Smooth muscle cell (in vitro differentiated cells): ENCODE results near the gene CNR1. TPM values are rescaled to one million over a fixed set of nuclear protein-coding genes. Genes with fewer than 3 reads are reported as not detected.

Experiments used
- DNase-seq: peaks from one replicate; lab custom pipeline; 2025; ENCODE audit not compliant: unreplicated experiment; lab: John Stamatoyannopoulos, UW
- H2AFZ ChIP-seq: fragments of 200-600 bp; sonication (generic); 2 replicates; pipeline ENCODE4 v1.6.0; 2016; ENCODE audit warnings: antibody characterized with exemption, low read depth, mild to moderate bottlenecking
- H3F3A ChIP-seq: fragments of 200-600 bp; sonication (generic); 2 replicates; pipeline ENCODE4 v1.6.0; 2017; ENCODE audit warnings: antibody characterized with exemption, low read depth
- H3K27ac ChIP-seq: fragments of 200-600 bp; sonication (generic); 2 replicates; pipeline ENCODE4 v1.5.1; 2016; ENCODE audit warnings: low read depth, mild to moderate bottlenecking
- H3K27me3 ChIP-seq: fragments of 200-600 bp; sonication (generic); 2 replicates; pipeline ENCODE4 v1.6.1; 2016; ENCODE audit warnings: low read depth, mild to moderate bottlenecking
- H3K36me3 ChIP-seq: fragments of 200-600 bp; sonication (generic); 2 replicates; pipeline ENCODE4 v1.5.1; 2016; ENCODE audit warnings: low read depth
- H3K4me1 ChIP-seq: fragments of 200-600 bp; sonication (generic); 2 replicates; pipeline ENCODE4 v1.5.1; 2016; ENCODE audit warnings: low read depth
- H3K4me2 ChIP-seq: fragments of 200-600 bp; sonication (generic); 2 replicates; pipeline ENCODE4 v1.6.0; 2016; ENCODE audit warnings: mild to moderate bottlenecking
- H3K4me3 ChIP-seq: fragments of 200-600 bp; sonication (generic); 2 replicates; pipeline ENCODE4 v1.5.1; 2016; ENCODE audit warnings: mild to moderate bottlenecking
- H3K79me2 ChIP-seq: fragments of 200-600 bp; sonication (generic); 2 replicates; pipeline ENCODE4 v1.6.0; 2016; ENCODE audit warnings: low read depth, mild to moderate bottlenecking
- H3K9ac ChIP-seq: fragments of 200-600 bp; sonication (generic); 2 replicates; pipeline ENCODE4 v1.6.0; 2016; ENCODE audit warnings: low read depth
- H3K9me3 ChIP-seq: fragments of 200-600 bp; sonication (generic); replicated peaks from 2 replicates; pipeline ENCODE4 v1.5.1; 2016; ENCODE audit warnings: low read depth
- H4K20me1 ChIP-seq: fragments of 200-600 bp; sonication (generic); 2 replicates; pipeline ENCODE4 v1.6.0; 2016; ENCODE audit warnings: low read depth
- WGBS: methylation state at CpG from one replicate; pipeline ENCODE4 v1.1.7; 2016; ENCODE audit warnings: low lambda C conversion rate; 5-methylcytosine and 5-hydroxymethylcytosine counted together
- polyA plus RNA-seq: library from polyadenylated mRNA; unstranded; fragments of >200 nt; fragmentation: Nextera tagmentation; extraction: Ambion mirVana; gene quantifications from 2 replicates; pipeline ENCODE4 v1.2.1, GENCODE V29; 2016
- total RNA-seq: library from RNA; depleted of rRNA; stranded (reverse); fragments of >200 nt; gene quantifications from 2 replicates; pipeline ENCODE4 v1.2.3, GENCODE V29; 2014
- TF ChIP-seq, protein P1 (sequence below): fragments of 200-600 bp; sonication (generic); IDR thresholded peaks from 2 replicates; pipeline ENCODE4 v1.5.1; 2017; ENCODE audit warnings: borderline replicate concordance, mild to moderate bottlenecking, antibody characterized with exemption; ENCODE audit not compliant: insufficient read depth, poor library complexity, severe bottlenecking

CNR1 gene
- total and polyA plus RNA-seq, 2 experiments from 2014 or later: not detected

DNA sequence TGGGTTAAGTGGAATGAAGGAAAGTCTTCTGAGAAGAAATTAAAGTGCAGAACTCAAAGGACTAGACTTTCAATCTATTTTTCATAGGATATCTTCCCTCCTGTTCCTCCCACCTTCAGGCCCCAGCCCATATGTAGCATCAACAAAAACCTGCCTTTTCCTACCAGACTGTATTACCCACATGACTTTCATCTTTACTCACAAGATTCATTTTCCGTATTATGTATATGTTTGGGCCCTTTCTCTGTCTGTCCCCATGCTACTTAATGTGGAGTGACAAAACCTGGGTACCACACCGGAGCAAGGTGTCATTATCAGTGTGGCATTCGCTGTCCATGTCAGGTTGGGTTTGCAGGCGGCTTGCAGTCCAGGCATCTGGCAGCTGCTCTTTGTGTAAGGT, 18.8 kb upstream of the CNR1 start:
- H2AFZ ChIP-seq: no peak overlapping the region
- no peaks in the 10 kb centered on the region for H3K9me3 ChIP-seq
- H3K36me3 ChIP-seq: no peaks in the 10 kb centered on the region
- H3K4me2 ChIP-seq: no peak overlapping the region
- no peak for DNase-seq
- H3K9ac ChIP-seq: no peak overlapping the region
- H3K4me3 ChIP-seq: no peak overlapping the region
- no peaks in the 10 kb centered on the region for H3K79me2 ChIP-seq
- H3K27me3 ChIP-seq: no peaks in the 10 kb centered on the region
- TF ChIP-seq, protein P1, sequence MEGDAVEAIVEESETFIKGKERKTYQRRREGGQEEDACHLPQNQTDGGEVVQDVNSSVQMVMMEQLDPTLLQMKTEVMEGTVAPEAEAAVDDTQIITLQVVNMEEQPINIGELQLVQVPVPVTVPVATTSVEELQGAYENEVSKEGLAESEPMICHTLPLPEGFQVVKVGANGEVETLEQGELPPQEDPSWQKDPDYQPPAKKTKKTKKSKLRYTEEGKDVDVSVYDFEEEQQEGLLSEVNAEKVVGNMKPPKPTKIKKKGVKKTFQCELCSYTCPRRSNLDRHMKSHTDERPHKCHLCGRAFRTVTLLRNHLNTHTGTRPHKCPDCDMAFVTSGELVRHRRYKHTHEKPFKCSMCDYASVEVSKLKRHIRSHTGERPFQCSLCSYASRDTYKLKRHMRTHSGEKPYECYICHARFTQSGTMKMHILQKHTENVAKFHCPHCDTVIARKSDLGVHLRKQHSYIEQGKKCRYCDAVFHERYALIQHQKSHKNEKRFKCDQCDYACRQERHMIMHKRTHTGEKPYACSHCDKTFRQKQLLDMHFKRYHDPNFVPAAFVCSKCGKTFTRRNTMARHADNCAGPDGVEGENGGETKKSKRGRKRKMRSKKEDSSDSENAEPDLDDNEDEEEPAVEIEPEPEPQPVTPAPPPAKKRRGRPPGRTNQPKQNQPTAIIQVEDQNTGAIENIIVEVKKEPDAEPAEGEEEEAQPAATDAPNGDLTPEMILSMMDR: no peak
- 88% methylated on average over 4 of the region's 4 CpGs for WGBS
- H3F3A ChIP-seq: no peaks in the 10 kb centered on the region
- no peak overlapping the region for H3K27ac ChIP-seq
- no peaks in the 10 kb centered on the region for H3K4me1 ChIP-seq
- no peaks in the 10 kb centered on the region for H4K20me1 ChIP-seq

DNA sequence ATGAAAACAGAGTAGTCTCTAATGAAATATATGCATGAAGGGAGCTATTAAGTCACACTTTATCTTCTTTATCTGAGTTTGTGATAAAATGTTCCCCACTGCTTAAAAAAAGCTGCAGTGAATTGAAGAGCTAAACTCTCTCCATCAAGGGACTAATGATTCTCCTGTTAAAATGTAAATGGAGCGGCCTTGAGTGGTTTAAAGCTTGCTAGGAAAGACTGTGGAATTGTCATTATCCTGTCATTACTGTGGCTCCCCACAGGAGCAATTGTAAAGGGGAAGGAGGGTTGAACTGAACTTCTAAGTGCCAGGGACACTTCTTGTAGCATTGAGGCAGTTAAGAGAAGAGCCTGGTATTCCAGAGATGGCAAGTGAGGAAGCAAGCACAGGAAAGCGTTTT, 17.3 kb upstream of the CNR1 start:
- Histone ChIP-seq H3F3A (no peaks in the 10 kb centered on the region), H3K36me3 (no peaks in the 10 kb centered on the region), H3K79me2 (no peaks in the 10 kb centered on the region), H3K4me2 (no peak overlapping the region), H3K4me3 (no peak overlapping the region), H3K9ac (no peak overlapping the region), H4K20me1 (no peaks in the 10 kb centered on the region), H2AFZ (no peak overlapping the region), H3K4me1 (no peaks in the 10 kb centered on the region), H3K9me3 (no peaks in the 10 kb centered on the region), H3K27me3 (no peaks in the 10 kb centered on the region), H3K27ac (no peak overlapping the region)
- TF ChIP-seq, protein P1: no peak
- no peak for DNase-seq
- 40% methylated on average over 2 of the region's 2 CpGs for WGBS

DNA sequence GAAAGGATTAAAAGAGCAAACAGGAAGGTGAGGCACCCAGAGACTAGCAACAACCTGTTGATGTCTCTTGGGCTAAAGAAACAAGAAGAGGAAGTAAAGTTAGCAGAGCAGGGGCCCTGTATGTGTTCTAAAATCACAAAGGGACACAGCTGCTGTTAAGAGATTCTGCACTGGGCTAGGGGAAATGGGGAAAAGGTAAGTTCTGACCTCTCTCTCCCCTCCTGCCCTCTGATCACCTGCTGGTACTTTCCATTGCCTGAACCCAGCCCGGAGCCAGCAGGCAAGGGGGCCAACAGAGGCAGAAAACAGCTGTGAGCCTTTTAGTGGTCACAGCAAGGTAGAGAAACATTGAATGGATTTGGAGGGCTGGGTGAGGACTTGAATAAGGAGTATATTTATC, 13.5 kb upstream of the CNR1 start:
- no peaks in the 10 kb centered on the region for H3K4me1 ChIP-seq
- no peaks in the 10 kb centered on the region for H3K9me3 ChIP-seq
- 41% methylated on average over 1 of the region's 1 CpG for WGBS
- no peaks in the 10 kb centered on the region for H4K20me1 ChIP-seq
- no peaks in the 10 kb centered on the region for H3F3A ChIP-seq
- no peak overlapping the region for H3K27ac ChIP-seq
- no peaks in the 10 kb centered on the region for H3K79me2 ChIP-seq
- TF ChIP-seq, protein P1: no peak
- no peak overlapping the region for H3K4me2 ChIP-seq
- no peaks in the 10 kb centered on the region for H3K36me3 ChIP-seq
- H3K4me3 ChIP-seq: no peak overlapping the region
- no peak overlapping the region for H3K9ac ChIP-seq
- DNase-seq: no peak
- H2AFZ ChIP-seq: no peak overlapping the region
- no peaks in the 10 kb centered on the region for H3K27me3 ChIP-seq

DNA sequence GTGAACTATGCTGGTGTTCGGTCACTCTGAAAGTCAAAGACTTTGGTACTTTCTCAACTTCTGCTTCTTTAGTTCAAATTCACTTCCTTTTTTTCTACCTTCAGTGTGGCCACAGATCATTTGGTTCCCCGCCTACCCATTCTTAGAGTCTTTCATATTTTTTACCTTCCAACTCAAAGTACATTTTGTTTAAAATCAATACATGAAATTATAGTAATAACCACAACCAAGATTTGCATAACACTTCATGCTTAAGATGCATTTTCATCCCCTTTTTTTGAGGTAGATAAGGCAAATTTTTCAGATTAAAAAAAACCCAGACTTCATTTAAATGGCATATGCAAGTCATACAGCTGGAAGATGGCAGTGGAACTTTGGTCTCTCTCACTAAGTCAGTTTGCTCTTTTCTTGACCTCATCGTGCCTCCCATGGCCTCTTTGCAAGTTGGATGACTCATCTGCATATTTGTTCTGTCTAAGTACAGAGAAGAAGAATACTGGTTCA, 11.9 kb upstream of the CNR1 start:
- Histone ChIP-seq H3K27me3 (no peaks in the 10 kb centered on the region), H3K4me3 (no peak overlapping the region), H3K4me1 (no peaks in the 10 kb centered on the region), H3K79me2 (no peaks in the 10 kb centered on the region), H2AFZ (no peak overlapping the region), H3K9ac (no peak overlapping the region), H3K27ac (no peak overlapping the region), H3F3A (no peaks in the 10 kb centered on the region), H3K4me2 (no peak overlapping the region), H3K36me3 (no peaks in the 10 kb centered on the region), H4K20me1 (no peaks in the 10 kb centered on the region), H3K9me3 (no peaks in the 10 kb centered on the region)
- 60% methylated on average over 3 of the region's 3 CpGs for WGBS
- no peak for DNase-seq
- TF ChIP-seq, protein P1: no peak
